OCI-LY3 (cell line): ENCODE measurements around the gene ABCB10.

Experiments used
- H2AFZ ChIP-seq: fragments of 200-600, 300-600 bp; shearing (Covaris generic); 2 replicates; pipeline ENCODE4 v1.6.0; 2014; ENCODE audit warnings: antibody characterized with exemption, low read depth, low read length
- H3K27ac ChIP-seq: fragments of 200-600, 300-600 bp; sonication (generic); 2 replicates; pipeline ENCODE4 v1.5.1; 2014; ENCODE audit warnings: mild to moderate bottlenecking, low read length, moderate library complexity, mixed read lengths
- H3K27me3 ChIP-seq: fragments of 200-600, 300-600 bp; sonication (generic); 2 replicates; pipeline ENCODE4 v1.6.1; 2014; ENCODE audit warnings: low read depth, low read length, mixed read lengths
- H3K36me3 ChIP-seq: fragments of 200-600, 300-600 bp; sonication (generic); replicated peaks from 2 replicates; pipeline ENCODE3; 2014; ENCODE audit warnings: low read depth, low read length, mixed read lengths
- H3K4me1 ChIP-seq: fragments of 300-600, 200-600 bp; sonication (generic); 2 replicates; pipeline ENCODE4 v1.6.1; 2014; ENCODE audit warnings: low read length, mixed read lengths
- H3K4me2 ChIP-seq: fragments of 200-600, 300-600 bp; sonication (generic); 2 replicates; pipeline ENCODE4 v1.6.1; 2014; ENCODE audit warnings: low read length, mixed read lengths
- H3K4me3 ChIP-seq: fragments of 300-600, 200-600 bp; sonication (generic); 2 replicates; pipeline ENCODE4 v1.5.1; 2014; ENCODE audit warnings: antibody characterized with exemption, mild to moderate bottlenecking, low read length, moderate library complexity
- H3K79me2 ChIP-seq: fragments of 300-600, 200-600 bp; shearing (Covaris generic); 2 replicates; pipeline ENCODE4 v1.6.1; 2014; ENCODE audit warnings: mild to moderate bottlenecking, low read length, mixed read lengths
- H3K9ac ChIP-seq: fragments of 300-600, 200-600 bp; shearing (Covaris generic); 2 replicates; pipeline ENCODE4 v1.6.0; 2014; ENCODE audit warnings: mild to moderate bottlenecking, low read length, moderate library complexity
- H3K9me3 ChIP-seq: fragments of 200-600, 300-600 bp; shearing (Covaris generic); 2 replicates; pipeline ENCODE4 v1.6.1; 2014; ENCODE audit warnings: low read length, mixed read lengths; ENCODE audit not compliant: insufficient read depth
- H4K20me1 ChIP-seq: fragments of 200-600, 300-600 bp; sonication (generic); 2 replicates; pipeline ENCODE4 v1.6.1; 2016; ENCODE audit warnings: low read length, mixed read lengths; ENCODE audit not compliant: insufficient read depth
- CTCF ChIP-seq: fragments of 200-600, 300-600 bp; sonication (generic); IDR thresholded peaks from 2 replicates; pipeline ENCODE4 v1.5.1; 2014; ENCODE audit warnings: antibody characterized with exemption, low read length, low read depth
- EZH2phosphoT487 ChIP-seq: fragments of 200-600 bp; shearing (Covaris generic); IDR thresholded peaks from 2 replicates; pipeline ENCODE4 v1.6.1; 2018; ENCODE audit warnings: antibody characterized with exemption, mixed run types, low read depth

The ABCB10 gene

GRCh38 chr1:229495782-229496181, 62.7 kb downstream of the ABCB10 start:
- Histone ChIP-seq H3K4me1 (no peaks in the 10 kb centered on the region), H3K4me2 (no peak overlapping the region), H3K79me2 (no peaks in the 10 kb centered on the region), H3K4me3 (no peak overlapping the region), H3K27ac (no peak overlapping the region), H3K27me3 (no peaks in the 10 kb centered on the region), H2AFZ (no peak overlapping the region), H4K20me1 (no peaks in the 10 kb centered on the region; the same call in 1 of the 2 replicates), H3K36me3 (peaks cover 67% of the 10 kb centered on the region), H3K9ac (no peak overlapping the region), H3K9me3 (no peaks in the 10 kb centered on the region)
- TF ChIP-seq EZH2phosphoT487, result no peak
- TF ChIP-seq CTCF, result no peak

GRCh38 chr1:229487181-229487580, 71.3 kb downstream of the ABCB10 start:
- Histone ChIP-seq H3K79me2 (no peaks in the 10 kb centered on the region), H3K4me3 (no peak overlapping the region), H4K20me1 (no peaks in the 10 kb centered on the region), H3K9me3 (no peaks in the 10 kb centered on the region), H3K27ac (no peak overlapping the region), H2AFZ (no peak overlapping the region), H3K27me3 (no peaks in the 10 kb centered on the region), H3K4me2 (no peak overlapping the region), H3K4me1 (no peaks in the 10 kb centered on the region), H3K36me3 (peaks cover 61% of the 10 kb centered on the region), H3K9ac (no peak overlapping the region)
- TF ChIP-seq EZH2phosphoT487, result no peak
- no peak for TF ChIP-seq CTCF

- Histone ChIP-seq H3K27me3 (no peaks in the 10 kb centered on the region), H3K79me2 (no peaks in the 10 kb centered on the region), H4K20me1 (0 out of 2 replicates have a peak, but pooled peaks cover 3% of the 10 kb centered on the region), H3K4me3 (no peak overlapping the region), H3K36me3 (peaks cover 50% of the 10 kb centered on the region), H3K4me2 (no peak overlapping the region), H3K9ac (no peak overlapping the region), H3K4me1 (peaks cover 11% of the 10 kb centered on the region), H2AFZ (no peak overlapping the region), H3K27ac (no peak overlapping the region), H3K9me3 (no peaks in the 10 kb centered on the region)
- TF ChIP-seq EZH2phosphoT487 (no peak), CTCF (no peak)
Observed at GRCh38 chr1:229485318-229485717, 73.2 kb downstream of the ABCB10 start.

- Histone ChIP-seq H3K4me3 (no peak overlapping the region), H3K9me3 (no peaks in the 10 kb centered on the region), H3K79me2 (no peaks in the 10 kb centered on the region; the same call in 1 of the 2 replicates), H3K27me3 (no peaks in the 10 kb centered on the region), H2AFZ (no peak overlapping the region), H3K9ac (no peak overlapping the region), H3K4me2 (no peak overlapping the region), H4K20me1 (peaks cover 17% of the 10 kb centered on the region), H3K36me3 (peaks cover 41% of the 10 kb centered on the region), H3K27ac (no peak overlapping the region), H3K4me1 (peaks cover 33% of the 10 kb centered on the region)
- TF ChIP-seq EZH2phosphoT487 (no peak), CTCF (no peak)
Observed at GRCh38 chr1:229482511-229482910, 76.0 kb downstream of the ABCB10 start.
